H1 (cell line): ENCODE data around the gene BCL2L12.

Source experiments
- CHD2 ChIP-seq: IDR thresholded peaks from 2 replicates; pipeline ENCODE4 v1.6.1; 2012; ENCODE audit warnings: low read length, improper control_type of control experiment
- CREB1 ChIP-seq: IDR thresholded peaks from 2 replicates; pipeline ENCODE4 v1.6.1; 2012; ENCODE audit warnings: inconsistent platforms
- CTCF ChIP-seq, 3 experiments: IDR thresholded peaks; 1 replicate in 2 of 3; 2 replicates in 1 of 3; pipeline versions ENCODE4 v1.5.1 to v1.6.1; 2011; ENCODE audit warnings: low read length in 3 of 3, mild to moderate bottlenecking in 3 of 3, inconsistent platforms in 2 of 3, low read depth in 1 of 3, moderate library complexity in 1 of 3; ENCODE audit not compliant: insufficient read depth in 1 of 3; ENCODE audit errors: control extremely low read depth in 1 of 3
- EZH2 ChIP-seq: fragments of 200-600 bp; sonication (generic); IDR thresholded peaks from 2 replicates; pipeline ENCODE4 v1.7.1; 2012; ENCODE audit warnings: low read depth, mild to moderate bottlenecking, moderate library complexity, low read length, inconsistent platforms; ENCODE audit not compliant: severe bottlenecking
- POLR2A ChIP-seq, 2 experiments: IDR thresholded peaks; 1 replicate in 1 of 2; 2 replicates in 1 of 2; pipeline ENCODE4 v1.6.1; 2011; ENCODE audit warnings: low read depth in 2 of 2, low read length in 2 of 2, mild to moderate bottlenecking in 2 of 2; ENCODE audit errors: control extremely low read depth in 1 of 2
- SRF ChIP-seq: IDR thresholded peaks from 2 replicates; pipeline ENCODE4 v1.6.1; 2011; ENCODE audit warnings: mild to moderate bottlenecking, low read depth, low read length, moderate library complexity

GRCh38 chr19:49690079-49690655 is 24.4 kb downstream of the BCL2L12 start:
- TF ChIP-seq CREB1: no peak
- no peak for TF ChIP-seq CHD2
- TF ChIP-seq CTCF (IDR thresholded peaks at IDR 0.05; ENCODE audit: control extremely low read depth in 1 of 3, insufficient read depth in 1 of 3, low read depth in 1 of 3, low read length in 3 of 3): no peak
- TF ChIP-seq EZH2: no peak
- no peak for TF ChIP-seq SRF
- no peak; a peak in 1 of 3 replicates for TF ChIP-seq POLR2A (IDR thresholded peaks at IDR 0.05; ENCODE audit: control extremely low read depth in 1 of 2, low read depth in 2 of 2, low read length in 2 of 2)
